GM13977 (cell line): Measurements from ENCODE around the gene CISTR.

Experiments
- DNase-seq: peaks from one replicate; pipeline ENCODE4 v3.0.0; 2012; ENCODE audit warnings: low spot score
- in situ Hi-C: fragments of 300-500 bp; cut with MboI; formaldehyde crosslinking; loops from one replicate; pipeline ENCODE4 v1.12.0; 2022; ENCODE audit warnings: low sequenced_read_pairs, low pct_unique_long_range_greater_than_20kb, mixed read lengths, inconsistent platforms; ENCODE audit not compliant: unreplicated experiment
- TF ChIP-seq, protein P1 (sequence below): IDR thresholded peaks from 2 replicates; pipeline ENCODE4 v1.5.1; 2012; ENCODE audit warnings: mild to moderate bottlenecking, control low read depth; ENCODE audit not compliant: insufficient read depth; ENCODE audit errors: extremely low read depth, missing control alignments

Gene CISTR

DNA sequence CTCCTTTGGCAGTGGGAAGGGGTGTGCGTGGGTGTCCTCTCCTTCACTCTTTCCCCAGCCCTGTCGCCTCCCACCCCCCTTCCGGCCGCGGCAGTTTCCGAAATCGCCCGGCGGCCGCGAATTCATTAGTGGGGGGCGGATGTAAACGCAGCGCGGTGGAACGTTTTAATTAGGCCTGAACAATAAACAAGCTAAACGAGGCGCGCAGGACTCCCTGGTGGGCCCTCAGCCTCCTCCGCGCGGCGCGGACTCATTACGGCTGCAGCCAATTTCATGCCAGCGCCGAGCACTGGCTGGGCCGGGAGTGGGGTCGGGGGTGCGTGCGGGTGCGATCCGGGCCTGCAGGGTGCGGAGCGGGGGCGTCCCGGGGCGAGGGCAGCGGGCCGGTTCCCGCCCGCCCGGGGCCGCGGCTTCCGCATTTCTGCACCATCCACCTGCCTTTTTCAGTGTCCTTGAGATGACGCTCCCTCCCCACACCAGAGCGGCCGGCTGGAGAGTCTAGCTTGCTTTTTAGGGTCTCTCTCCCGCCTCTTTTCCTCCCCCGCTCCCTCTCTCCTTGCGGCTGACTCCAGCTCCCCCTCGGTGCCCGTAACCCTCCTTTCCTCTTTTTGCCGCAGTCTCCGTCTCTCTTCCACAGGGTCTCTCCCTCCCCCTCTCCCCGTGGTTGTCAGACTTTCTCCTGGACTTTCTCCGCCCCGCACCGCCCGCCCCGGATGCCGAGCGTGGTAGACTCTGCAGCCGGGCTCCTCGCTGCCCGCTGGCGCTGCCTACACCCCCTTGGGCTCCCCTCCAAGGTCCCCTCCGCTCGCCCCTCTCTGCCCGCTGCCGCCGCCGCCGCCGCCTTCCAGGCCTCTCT lies at the start of gene CISTR:
Gene CISTR (minus strand): TSS at position 644 of the 856 bp plus-strand sequence.
- in situ Hi-C loops: no loop called here

DNA sequence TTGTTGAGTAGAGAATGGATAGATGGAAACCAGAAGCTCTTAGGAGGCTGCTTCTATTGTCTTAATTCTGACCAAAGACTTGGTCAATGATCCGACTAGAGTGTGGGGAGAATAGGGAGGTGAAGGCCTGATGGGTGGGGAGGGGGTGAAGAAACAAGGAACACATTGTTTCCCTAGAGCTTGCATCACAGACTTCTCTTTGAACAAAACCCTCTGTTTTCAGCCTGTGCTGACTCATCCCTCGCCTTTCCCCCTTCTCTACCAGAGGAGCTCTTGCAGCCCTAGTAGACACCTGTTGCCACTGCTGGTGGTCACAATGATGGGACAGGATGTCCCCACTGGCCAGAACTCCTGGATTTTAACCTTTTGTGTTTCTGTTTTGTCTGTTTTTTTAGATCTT lies 46.8 kb upstream of the CISTR start:
- TF ChIP-seq, protein P1, sequence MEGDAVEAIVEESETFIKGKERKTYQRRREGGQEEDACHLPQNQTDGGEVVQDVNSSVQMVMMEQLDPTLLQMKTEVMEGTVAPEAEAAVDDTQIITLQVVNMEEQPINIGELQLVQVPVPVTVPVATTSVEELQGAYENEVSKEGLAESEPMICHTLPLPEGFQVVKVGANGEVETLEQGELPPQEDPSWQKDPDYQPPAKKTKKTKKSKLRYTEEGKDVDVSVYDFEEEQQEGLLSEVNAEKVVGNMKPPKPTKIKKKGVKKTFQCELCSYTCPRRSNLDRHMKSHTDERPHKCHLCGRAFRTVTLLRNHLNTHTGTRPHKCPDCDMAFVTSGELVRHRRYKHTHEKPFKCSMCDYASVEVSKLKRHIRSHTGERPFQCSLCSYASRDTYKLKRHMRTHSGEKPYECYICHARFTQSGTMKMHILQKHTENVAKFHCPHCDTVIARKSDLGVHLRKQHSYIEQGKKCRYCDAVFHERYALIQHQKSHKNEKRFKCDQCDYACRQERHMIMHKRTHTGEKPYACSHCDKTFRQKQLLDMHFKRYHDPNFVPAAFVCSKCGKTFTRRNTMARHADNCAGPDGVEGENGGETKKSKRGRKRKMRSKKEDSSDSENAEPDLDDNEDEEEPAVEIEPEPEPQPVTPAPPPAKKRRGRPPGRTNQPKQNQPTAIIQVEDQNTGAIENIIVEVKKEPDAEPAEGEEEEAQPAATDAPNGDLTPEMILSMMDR: no peak
- DNase-seq: peak; percentile 12

More for the DNA sequence above, at the start of gene CISTR:
- TF ChIP-seq, protein P1: no peak
- peak; percentile 76 for DNase-seq

DNA sequence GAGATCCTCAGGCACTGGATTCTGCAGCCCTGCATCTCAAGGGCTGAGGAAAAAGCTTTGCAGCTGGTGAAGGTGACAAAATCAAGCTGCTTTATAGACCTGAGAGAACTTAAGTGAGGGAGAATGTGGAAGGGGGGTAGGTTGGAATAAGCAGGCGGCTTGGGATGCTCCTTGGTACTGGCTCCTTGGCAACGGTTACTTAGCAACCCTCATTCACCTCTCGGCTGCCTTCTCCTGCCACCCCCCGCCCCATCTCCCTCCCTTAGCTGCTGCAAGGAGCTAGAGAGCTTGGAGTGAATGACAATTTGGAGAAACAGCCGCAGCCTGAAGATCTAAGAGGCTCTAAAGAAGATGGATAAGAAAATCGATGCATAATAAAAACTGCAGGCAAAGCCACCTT lies 44.1 kb upstream of the CISTR start:
- in situ Hi-C loops: no loop called here
- TF ChIP-seq, protein P1: no peak
- DNase-seq: no peak

More for the DNA sequence above, 46.8 kb upstream of the CISTR start:
- in situ Hi-C loops: no loop called here

DNA sequence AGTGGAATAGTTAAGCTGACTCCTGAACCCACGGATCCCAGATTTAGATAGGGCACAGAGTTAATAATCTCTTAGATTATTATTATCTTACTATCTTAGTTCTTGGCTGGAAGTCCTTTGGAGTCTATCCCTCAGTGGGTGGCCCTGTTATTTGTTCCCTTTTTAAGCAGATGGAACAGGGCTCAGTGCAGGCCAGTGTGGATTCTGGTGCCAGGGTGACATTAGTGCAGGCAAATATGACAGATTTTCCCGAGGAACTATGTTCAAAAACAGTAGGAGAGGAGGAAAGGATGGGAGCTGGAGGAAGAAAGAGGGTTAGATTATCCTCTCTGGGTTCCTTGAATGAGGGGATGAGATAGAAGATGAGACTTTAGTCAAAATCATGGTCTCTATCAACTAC lies 41.4 kb upstream of the CISTR start:
- TF ChIP-seq, protein P1: no peak
- no peak for DNase-seq
- in situ Hi-C loops: no loop called here

DNA sequence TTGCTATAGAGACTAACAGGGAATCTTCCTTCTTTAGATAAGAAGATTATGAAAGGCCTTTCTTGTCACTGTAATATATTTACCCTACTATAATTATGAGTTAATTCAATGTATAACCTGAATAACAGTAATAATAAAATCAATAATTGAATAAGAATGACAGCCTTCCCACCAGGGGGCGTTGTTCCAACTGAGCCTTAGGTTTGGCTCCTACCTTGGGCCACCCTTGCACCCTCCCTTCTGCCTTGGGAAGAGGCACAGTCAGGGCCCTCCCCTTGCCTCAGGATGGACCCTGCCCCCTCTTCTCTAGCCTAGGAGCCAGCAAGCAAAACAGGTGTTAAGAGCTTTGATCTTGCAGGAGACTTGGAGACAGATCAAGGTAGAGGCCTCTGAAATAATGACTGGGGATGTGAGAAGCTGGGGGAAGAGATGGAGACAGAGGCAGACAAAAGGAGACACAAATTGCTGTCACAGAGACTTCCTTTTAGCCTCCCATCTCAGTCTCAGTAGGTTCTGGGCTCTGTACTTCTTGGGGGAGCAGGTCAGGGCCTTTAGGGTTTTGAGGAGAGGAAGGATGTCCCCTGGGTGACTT lies 40.1 kb upstream of the CISTR start:
- DNase-seq: peak; percentile 17
- in situ Hi-C loops: no loop called here

DNA sequence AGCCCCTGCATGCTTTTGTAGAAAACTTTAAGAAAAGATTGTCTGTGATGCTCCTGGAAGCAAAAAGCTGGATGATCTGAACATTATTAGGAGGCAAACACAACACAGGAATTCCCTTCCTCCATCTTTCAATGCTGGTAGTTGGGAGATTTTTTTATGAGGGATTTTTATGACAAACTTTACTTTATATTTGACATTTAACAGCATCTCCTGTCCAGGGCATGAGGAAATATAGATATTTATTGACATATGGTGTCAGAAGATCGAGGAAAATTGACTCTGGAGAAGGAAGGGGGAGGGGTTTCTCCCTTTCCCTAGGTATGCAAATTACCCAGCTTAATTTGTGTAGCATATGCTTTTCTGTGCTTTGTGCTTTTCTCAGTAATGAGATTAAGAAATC lies 37.8 kb upstream of the CISTR start:
- TF ChIP-seq, protein P1: no peak
- DNase-seq: no peak
- in situ Hi-C loops: no loop called here

More for the DNA sequence above, 40.1 kb upstream of the CISTR start:
- TF ChIP-seq, protein P1: peak; percentile 56
